GM23338 (cell line): ENCODE data around the gene ABCC9.

Experiments
- CREB1 ChIP-seq: fragments of 250-450 bp; sonication (Bioruptor Pico); IDR thresholded peaks from 2 replicates; pipeline ENCODE4 v1.5.0; 2020; ENCODE audit warnings: low read depth, mild to moderate bottlenecking, moderate library complexity
- CTCF ChIP-seq, 2 experiments: fragments of 200-600 bp in 1 of 2; sonication (generic) in 1 of 2; conservative IDR thresholded peaks; 2 replicates each; pipeline versions ENCODE4 v1.5.1 to v1.6.1; 2016 to 2017; ENCODE audit warnings: antibody characterized with exemption in 2 of 2, low read depth in 2 of 2, mild to moderate bottlenecking in 2 of 2, moderate library complexity in 1 of 2
- EZH2 ChIP-seq: fragments of 200-600 bp; sonication (generic); IDR thresholded peaks from one replicate; pipeline ENCODE4 v1.8.0; 2017; ENCODE audit warnings: antibody characterized with exemption, mild to moderate bottlenecking, low read depth; ENCODE audit not compliant: unreplicated experiment
- ZNF331 ChIP-seq: fragments of 250-450 bp; sonication (Bioruptor Pico); IDR thresholded peaks from 2 replicates; pipeline ENCODE4 v1.5.0; 2020; ENCODE audit warnings: low read depth, mild to moderate bottlenecking, moderate library complexity

GRCh38 chr12:21818627-21819026 is 122.6 kb downstream of the ABCC9 start:
- no peak for TF ChIP-seq CTCF (conservative IDR thresholded peaks at IDR 0.05; ENCODE audit: low read depth in 2 of 2)
- TF ChIP-seq CREB1 (CRISPR knock-in tag), result no peak
- no peak for TF ChIP-seq EZH2
- no peak for TF ChIP-seq ZNF331
